MCF 10A (cell line): ENCODE results near the gene RGL4. TPM values are rescaled to one million over a fixed set of nuclear protein-coding genes. Genes with fewer than 3 reads are reported as not detected.
"Not testable (repeated sequence)": the region's sequence is repeated elsewhere in the genome, so short reads cannot be mapped to it uniquely, and the experiment has no call there.

Experiments used
- BruUV-seq: library from RNA; stranded (reverse); fragments of 400-500 nt; replicated peaks from 2 replicates; lab custom pipeline; 2021; lab: Mats Ljungman, UMichigan
- CTCF ChIA-PET: fragments of 300-600 bp; sonication (Branson Sonifier 250); formaldehyde crosslinking; extraction: SDS; loops from one replicate; lab custom pipeline; 2021; ENCODE audit warnings: antibody characterized with exemption, inconsistent platforms; lab: Yijun Ruan, JAX
- POLR2A ChIA-PET: fragments of 300-600, 350-650 bp; sonication (Branson Sonifier 250); formaldehyde crosslinking; extraction: SDS; loops from one replicate; lab custom pipeline; 2020; ENCODE audit warnings: antibody characterized with exemption, inconsistent platforms; lab: Yijun Ruan, JAX
- DNase-seq: peaks from one replicate; pipeline ENCODE4 v3.0.0-alpha.2; 2018; ENCODE audit not compliant: unreplicated experiment
- H3K27ac Mint-ChIP-seq: one replicate; pipeline ENCODE4 v1.8.0; 2022; ENCODE audit warnings: mild to moderate bottlenecking, low read depth, mixed read lengths; ENCODE audit not compliant: unreplicated experiment
- H3K27me3 Mint-ChIP-seq: one replicate; pipeline ENCODE4 v1.8.0; 2022; ENCODE audit warnings: mixed read lengths; ENCODE audit not compliant: insufficient read depth, unreplicated experiment
- H3K36me3 Mint-ChIP-seq: one replicate; pipeline ENCODE4 v1.8.0; 2022; ENCODE audit warnings: mild to moderate bottlenecking, moderate library complexity, mixed read lengths; ENCODE audit not compliant: insufficient read depth, unreplicated experiment
- H3K4me1 Mint-ChIP-seq: one replicate; pipeline ENCODE4 v1.8.0; 2022; ENCODE audit warnings: mixed read lengths; ENCODE audit not compliant: insufficient read depth, unreplicated experiment
- H3K4me3 Mint-ChIP-seq: one replicate; pipeline ENCODE4 v1.8.0; 2022; ENCODE audit warnings: mild to moderate bottlenecking, moderate library complexity, mixed read lengths; ENCODE audit not compliant: unreplicated experiment
- H3K9me3 Mint-ChIP-seq: one replicate; pipeline ENCODE4 v1.8.0; 2022; ENCODE audit warnings: mixed read lengths; ENCODE audit not compliant: unreplicated experiment
- CTCF ChIP-seq: fragments of 200-600 bp; IDR thresholded peaks from one replicate; pipeline ENCODE4 v1.8.0; 2022; ENCODE audit warnings: antibody characterized with exemption, mild to moderate bottlenecking; ENCODE audit not compliant: unreplicated experiment
- intact Hi-C: fragments of 100-400 bp; cut with micrococcal nuclease; formaldehyde crosslinking; loops from 2 replicates; pipeline ENCODE4 v1.14.1; 2022
- total RNA-seq: library from RNA; stranded (reverse); gene quantifications from 2 replicates; pipeline ENCODE4 v1.2.3, GENCODE V29; 2022

Gene RGL4
- total RNA-seq, 1 experiment from 2014 or later, result not detected

GRCh38 chr22:23673826-23674690 is 16.8 kb upstream of the RGL4 start:
- no peak overlapping the region for H3K4me3 Mint-ChIP-seq
- BruUV-seq, result no TSS peak
- intact Hi-C loops, result no loop called here
- ChIA-PET POLR2A (no interaction called here), CTCF (no interaction called here)
- H3K36me3 Mint-ChIP-seq, result peaks cover 6% of the 10 kb centered on the region
- H3K9me3 Mint-ChIP-seq, result no peaks in the 10 kb centered on the region
- H3K27ac Mint-ChIP-seq, result no peak overlapping the region
- H3K4me1 Mint-ChIP-seq, result no peaks in the 10 kb centered on the region
- DNase-seq, result no peak
- no peaks in the 10 kb centered on the region for H3K27me3 Mint-ChIP-seq
- TF ChIP-seq CTCF, result no peak

GRCh38 chr22:23674886-23675501 is 15.8 kb upstream of the RGL4 start:
- H3K36me3 Mint-ChIP-seq, CTCF ChIA-PET, DNase-seq, BruUV-seq, intact Hi-C loops, POLR2A ChIA-PET, H3K9me3 Mint-ChIP-seq, H3K4me1 Mint-ChIP-seq, H3K27me3 Mint-ChIP-seq, H3K4me3 Mint-ChIP-seq, H3K27ac Mint-ChIP-seq: not testable (repeated sequence)

GRCh38 chr22:23675502-23676415 is 15.1 kb upstream of the RGL4 start:
- no peak for DNase-seq
- H3K27ac Mint-ChIP-seq, result no peak overlapping the region
- no peaks in the 10 kb centered on the region for H3K9me3 Mint-ChIP-seq
- TF ChIP-seq CTCF, result no peak
- no TSS peak for BruUV-seq
- H3K4me1 Mint-ChIP-seq, result no peaks in the 10 kb centered on the region
- ChIA-PET CTCF (interaction anchor here (0.7 kb wide), 1 partner anchor 12 kb away, joined by 3 read pairs; no protein-coding TSS in a partner anchor), POLR2A (no interaction called here)
- intact Hi-C loops, result no loop called here
- peaks cover 6% of the 10 kb centered on the region for H3K36me3 Mint-ChIP-seq
- H3K27me3 Mint-ChIP-seq, result no peaks in the 10 kb centered on the region
- no peak overlapping the region for H3K4me3 Mint-ChIP-seq

- H3K36me3 Mint-ChIP-seq, DNase-seq, H3K4me1 Mint-ChIP-seq, CTCF ChIA-PET, H3K4me3 Mint-ChIP-seq, BruUV-seq, H3K27ac Mint-ChIP-seq, H3K27me3 Mint-ChIP-seq, POLR2A ChIA-PET, H3K9me3 Mint-ChIP-seq, intact Hi-C loops: not testable (repeated sequence)
These were observed 13.7 kb upstream of the RGL4 start for GRCh38 chr22:23676841-23677700.
